Lung (tissue), 16 donors: Measurements from ENCODE around the gene CCDC15. TPM values are rescaled to one million over a fixed set of nuclear protein-coding genes. Genes with fewer than 3 reads are reported as not detected.

Source experiments
- ATAC-seq: fragments of 200-7000 bp; cut with Tn5 transposase; one replicate; pipeline ENCODE4 v1.9.1; 2020; ENCODE audit warnings: moderate number of reproducible peaks; ENCODE audit not compliant: insufficient read depth, low FRiP score
- DNase-seq, 3 donors: peaks; one replicate each; pipeline ENCODE4 v3.0.0-alpha.2; 2013 to 2017
- H3K27ac ChIP-seq, 2 donors: one replicate each; pipeline ENCODE4 v1.5.1; 2013; ENCODE audit warnings: mild to moderate bottlenecking in 2 of 2, moderate library complexity in 2 of 2, control low read depth in 1 of 2, inconsistent platforms in 1 of 2, low read depth in 1 of 2, low read length in 1 of 2
- H3K27me3 ChIP-seq, 3 donors: one replicate each; pipeline ENCODE4 v1.5.1; 2013; ENCODE audit warnings: low read length in 2 of 3; ENCODE audit not compliant: control insufficient read depth in 3 of 3, insufficient read depth in 3 of 3
- H3K36me3 ChIP-seq, 4 donors: one replicate each; pipeline ENCODE4 v1.5.1; 2013; ENCODE audit warnings: low read length in 4 of 4, mild to moderate bottlenecking in 1 of 4, moderate library complexity in 1 of 4; ENCODE audit not compliant: control insufficient read depth in 4 of 4, insufficient read depth in 4 of 4
- H3K4me1 ChIP-seq, 5 donors: one replicate each; pipeline ENCODE4 v1.5.1; 2013; ENCODE audit warnings: low read length in 5 of 5, mild to moderate bottlenecking in 2 of 5, moderate library complexity in 1 of 5; ENCODE audit not compliant: control insufficient read depth in 5 of 5, insufficient read depth in 5 of 5
- H3K4me3 ChIP-seq: one replicate; pipeline ENCODE4 v1.5.1; 2013; ENCODE audit warnings: mild to moderate bottlenecking, control low read depth, moderate library complexity
- H3K9ac ChIP-seq, 2 donors: one replicate each; pipeline ENCODE4 v1.5.1; 2013; ENCODE audit warnings: low read length in 2 of 2, control low read depth in 1 of 2; ENCODE audit not compliant: insufficient read depth in 1 of 2
- H3K9me3 ChIP-seq, 4 donors: one replicate each; pipeline ENCODE4 v1.5.1; 2013; ENCODE audit warnings: low read length in 3 of 4, mild to moderate bottlenecking in 1 of 4, moderate library complexity in 1 of 4; ENCODE audit not compliant: control insufficient read depth in 4 of 4, insufficient read depth in 3 of 4
- CTCF ChIP-seq: IDR thresholded peaks from 2 replicates; pipeline ENCODE4 v1.5.1; 2012; ENCODE audit warnings: mild to moderate bottlenecking; ENCODE audit errors: control extremely low read depth, extremely low read depth
- WGBS, 2 donors: extraction: QIAGEN DNeasy Blood & Tissue Kit; methylation state at CpG; one replicate each; pipeline ENCODE4 v1.1.7; 2013; 5-methylcytosine and 5-hydroxymethylcytosine counted together
- long read RNA-seq, 5 donors: transcript quantifications; one replicate each; lab custom pipeline, GENCODE V29; 2026
- polyA plus RNA-seq, 2 donors: library from polyadenylated mRNA; stranded (reverse); fragments of 200-250 nt; gene quantifications; one replicate each; pipeline ENCODE4 v1.2.1, GENCODE V29; 2013
- total RNA-seq, 2 donors: library from RNA; depleted of rRNA in 1 of 2; stranded (reverse); fragments of >200 nt in 1 of 2; gene quantifications; one replicate each; pipeline ENCODE4 v1.2.1, GENCODE V29; 2014 to 2021
- donor health status: control.
- donor health status: control.
- donor health status: Bipolar disorder and iron deficiency.
- donor health status: healthy.
- donor health status: DM: yes; HTN: yes; CAD: no.

CCDC15 gene
- 1 to 10 TPM; 1.2 to 5.1 TPM for total RNA-seq
- polyA plus RNA-seq, result under 1 TPM; 0.65 to 0.91 TPM
- long read RNA-seq, donor 1, result 0 reads
- long read RNA-seq, donor 2, result 0 reads
- long read RNA-seq, donor 3, result 0 reads
- long read RNA-seq, donor 4, result 0 reads
- long read RNA-seq, donor 5, result 0 reads

- no peaks in the 10 kb centered on the region for H3K9me3 ChIP-seq
- peaks cover 3 to 22% (median 5%) of the 10 kb centered on the region in 5 donors for H3K4me1 ChIP-seq
- H3K4me3 ChIP-seq, result peak within 1 kb of the TSS; percentile 60
- WGBS, 2 donors, result 0% methylated on average over 51 to 54 of the region's 54 CpGs
- no peaks in the 10 kb centered on the region for H3K36me3 ChIP-seq
- TF ChIP-seq CTCF, result no peak
- DNase-seq (peak; percentile 99), ATAC-seq (peak; percentile 99)
- H3K27me3 ChIP-seq, result no peaks in the 10 kb centered on the region
- peak within 1 kb of the TSS; percentile 73 to 95 for H3K27ac ChIP-seq
- H3K9ac ChIP-seq, result peak within 1 kb of the TSS; percentile 74 to 87
These were observed at the start of gene CCDC15 for GRCh38 chr11:124953753-124954589. CCDC15 (plus strand) TSS chr11:124954202; CDS start chr11:124954733, 531 bp downstream.

- DNase-seq (no peak), ATAC-seq (no peak)
- peaks cover 0 to 16% (median 13%) of the 10 kb centered on the region in 5 donors for H3K4me1 ChIP-seq
- peaks cover 0 to 4% (median under 1%) of the 10 kb centered on the region in 4 donors for H3K9me3 ChIP-seq
- no peaks in the 10 kb centered on the region for H3K27me3 ChIP-seq
- H3K27ac ChIP-seq, result no peak overlapping the region
- H3K4me3 ChIP-seq, result no peak overlapping the region
- TF ChIP-seq CTCF, result no peak
- WGBS, 2 donors, result 78 to 83% methylated on average over 3 of the region's 3 CpGs
- H3K9ac ChIP-seq, result no peak overlapping the region
- no peaks in the 10 kb centered on the region for H3K36me3 ChIP-seq
These were observed 38.2 kb upstream of the CCDC15 start for GRCh38 chr11:124915541-124916369.

GRCh38 chr11:124916370-124916710 is 37.7 kb upstream of the CCDC15 start:
- Histone ChIP-seq H3K4me1 (peaks cover 0 to 18% (median 13%) of the 10 kb centered on the region in 5 donors), H3K9me3 (peaks cover 0 to 3% (median under 1%) of the 10 kb centered on the region in 4 donors), H3K36me3 (no peaks in the 10 kb centered on the region), H3K27me3 (no peaks in the 10 kb centered on the region), H3K4me3 (no peak overlapping the region), H3K27ac (no peak overlapping the region), H3K9ac (no peak overlapping the region)
- no peak for ATAC-seq
- no peak for TF ChIP-seq CTCF
- no peak for DNase-seq
